ENCODE results near the gene FOXE1. TPM values are rescaled to one million over a fixed set of nuclear protein-coding genes. Genes with fewer than 3 reads are reported as not detected.

Gene FOXE1
- total RNA-seq, 1 experiment from 2014 or later = not detected

DNA sequence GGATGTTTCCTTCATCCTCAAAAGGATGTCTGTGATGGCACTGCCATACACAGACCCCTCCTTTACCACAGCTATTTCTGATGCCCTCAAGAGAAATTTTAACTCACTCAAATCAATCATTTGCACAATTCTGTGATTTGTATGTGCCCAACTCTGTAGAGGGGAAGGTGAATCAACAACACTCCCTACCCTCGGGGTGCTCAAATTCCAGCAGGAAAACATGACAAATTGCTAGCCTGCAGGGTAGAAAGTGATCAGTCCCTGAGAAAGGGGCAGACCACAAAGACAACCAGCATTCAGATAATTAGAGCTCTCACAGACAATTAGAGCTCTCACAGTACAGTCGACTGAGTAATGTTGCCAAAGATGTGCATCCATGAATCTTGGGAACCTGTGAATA, 45.3 kb upstream of the FOXE1 start:
- Histone ChIP-seq H4K8ac (replicated peaks; ENCODE audit: insufficient read length, low read depth, low read length) (no peak overlapping the region), H3K27me3 (ENCODE audit: insufficient read depth, low read length) (no peaks in the 10 kb centered on the region; the same call in 1 of the 2 replicates), H2BK15ac (ENCODE audit: low read depth, low read length) (no peak overlapping the region), H3K9me3 (ENCODE audit: control insufficient read depth, low read depth, low read length) (no peaks in the 10 kb centered on the region), H2AFZ (ENCODE audit: low read length) (no peak overlapping the region), H2BK120ac (ENCODE audit: low read depth, low read length, poor library complexity, severe bottlenecking) (no peak overlapping the region), H3K79me1 (ENCODE audit: insufficient read depth, low read depth, low read length, poor library complexity, severe bottlenecking) (no peaks in the 10 kb centered on the region), H3K14ac (ENCODE audit: insufficient read depth, low read length) (no peak overlapping the region), H3T11ph (ENCODE audit: low read length) (no peak overlapping the region), H4K20me1 (ENCODE audit: control insufficient read depth, insufficient read depth, insufficient read length) (no peaks in the 10 kb centered on the region), H3K79me2 (ENCODE audit: insufficient read depth, low read length) (no peaks in the 10 kb centered on the region), H2BK5ac (ENCODE audit: insufficient read length, low read length) (no peak overlapping the region), H2BK12ac (ENCODE audit: insufficient read length, low read depth, low read length) (no peak overlapping the region), H4K91ac (ENCODE audit: insufficient read length, low read depth, low read length) (no peak overlapping the region), H4K5ac (ENCODE audit: insufficient read length, low read depth, low read length) (no peak overlapping the region), H3K4me1 (ENCODE audit: insufficient read depth, low read length) (peaks cover 3% of the 10 kb centered on the region; the same call in 1 of the 2 replicates), H3K23me2 (ENCODE audit: insufficient read length, low read depth, low read length, poor library complexity, severe bottlenecking) (peaks cover 3% of the 10 kb centered on the region), H3K56ac (ENCODE audit: insufficient read length, low read depth, low read length) (no peak overlapping the region), H3K18ac (ENCODE audit: insufficient read length, low read depth, low read length) (no peak overlapping the region), H3K4me2 (ENCODE audit: insufficient read depth, insufficient read length, low read length) (no peak overlapping the region), H3K27ac (ENCODE audit: insufficient read length, low read depth, low read length) (no peak overlapping the region), H2BK20ac (ENCODE audit: low read depth, low read length, poor library complexity, severe bottlenecking) (no peak overlapping the region), H3K9ac (ENCODE audit: extremely low read depth, insufficient read length, low read length) (no peak overlapping the region), H3K4ac (ENCODE audit: low read depth, low read length) (no peak overlapping the region), H2AK5ac (ENCODE audit: insufficient read length, low read length) (no peak overlapping the region), H3K23ac (ENCODE audit: insufficient read length, low read depth, low read length) (no peak overlapping the region)
- H3K4me1 Mint-ChIP-seq = peaks cover 32 to 33% of the 10 kb centered on the region in 2 experiments
- H3K27me3 Mint-ChIP-seq (ENCODE audit: low read depth) = peaks cover 49% of the 10 kb centered on the region
- no CpG with 5 or more reads among the region's 2 CpGs for WGBS (ENCODE audit: extremely low coverage, insufficient read length, low lambda C conversion rate)
- no peak overlapping the region; a peak in 1 of 7 replicates for H3K27ac Mint-ChIP-seq
- no peak for TF ChIP-seq CTCF (conservative IDR thresholded peaks at IDR 0.05)
- H3K4me3 Mint-ChIP-seq = no peak overlapping the region
- no peaks in the 10 kb centered on the region for H3K36me3 Mint-ChIP-seq (ENCODE audit: insufficient read depth in 1 of 3, low read depth in 3 of 3)
- no peaks in the 10 kb centered on the region for H3K9me3 Mint-ChIP-seq
- DNase-seq = no peak
